K562 (cell line): ENCODE measurements around the gene ACADSB. TPM values are rescaled to one million over a fixed set of nuclear protein-coding genes. Genes with fewer than 3 reads are reported as not detected.
A peak's percentile ranks its signal among the peaks of the same experiment; 100 is the strongest.

Experiments used
- ATAC-seq: fragments of 200-7000 bp; cut with Tn5 transposase; 3 replicates; pipeline ENCODE4 v1.9.1; 2020; ENCODE audit warnings: moderate library complexity
- BruUV-seq: library from RNA; stranded (reverse); fragments of 400-500 nt; replicated peaks from 2 replicates; lab custom pipeline; 2021; lab: Mats Ljungman, UMichigan
- CTCF ChIA-PET: fragments of 300-600 bp; formaldehyde crosslinking; extraction: SDS; loops from one replicate; lab custom pipeline; 2021; ENCODE audit warnings: low intra/inter-chr PET ratio; lab: Yijun Ruan, JAX
- POLR2A ChIA-PET: fragments of 300-600, 350-650 bp; sonication (Branson Sonifier 250); formaldehyde crosslinking; extraction: SDS; loops from one replicate; lab custom pipeline; 2021; ENCODE audit warnings: antibody characterized with exemption, inconsistent platforms; lab: Yijun Ruan, JAX
- DNase-seq, 4 experiments: peaks; one replicate each; pipeline versions ENCODE4 v3.0.0 to v3.0.0-alpha.2; 2011 to 2018; ENCODE audit warnings: low spot score in 3 of 4, mixed read lengths in 3 of 4; ENCODE audit errors: extremely low read depth in 1 of 4
- FAIRE-seq: peaks from 2 replicates; lab custom pipeline; 2011; peaks lifted over from hg19 to GRCh38; lab: Jason Lieb, UNC
- H2AFZ ChIP-seq: 2 replicates; pipeline ENCODE4 v1.6.0; 2011; ENCODE audit warnings: low read depth, low read length, control low read depth, inconsistent platforms
- H3K27ac ChIP-seq: fragments of 200-600 bp; 3 replicates; pipeline ENCODE4 v1.8.0; 2011; ENCODE audit warnings: low read depth, mild to moderate bottlenecking, control low read depth, inconsistent platforms, low read length, moderate library complexity, mixed read lengths; ENCODE audit errors: extremely low read depth
- H3K27me3 ChIP-seq, 2 experiments: fragments of 300-600 bp in 1 of 2; 2 replicates in 1 of 2; 3 replicates in 1 of 2; pipeline versions ENCODE4 v1.6.0 to v1.8.0; 2011; ENCODE audit warnings: inconsistent platforms in 2 of 2, low read length in 2 of 2, mild to moderate bottlenecking in 1 of 2, mixed read lengths in 1 of 2, moderate library complexity in 1 of 2; ENCODE audit not compliant: control insufficient read depth in 2 of 2, insufficient read depth in 2 of 2
- H3K36me3 ChIP-seq: fragments of 300-600 bp; 3 replicates; pipeline ENCODE4 v1.8.0; 2011; ENCODE audit warnings: mild to moderate bottlenecking, low read length, inconsistent platforms; ENCODE audit not compliant: control insufficient read depth, insufficient read depth
- H3K4me1 ChIP-seq, 2 experiments: fragments of 200-600 bp in 1 of 2; replicated peaks in 1 of 2; 2 replicates in 1 of 2; 3 replicates in 1 of 2; pipeline versions ENCODE4 v1.5.1 to v1.8.0; 2011; ENCODE audit warnings: inconsistent platforms in 2 of 2, low read length in 2 of 2, mild to moderate bottlenecking in 1 of 2, mixed read lengths in 1 of 2, moderate library complexity in 1 of 2; ENCODE audit not compliant: control insufficient read depth in 2 of 2, insufficient read depth in 2 of 2
- H3K4me2 ChIP-seq: 2 replicates; pipeline ENCODE4 v1.6.1; 2011; ENCODE audit warnings: low read length, control low read depth, inconsistent platforms, mixed read lengths; ENCODE audit not compliant: insufficient read depth
- H3K4me3 ChIP-seq: fragments of 200-600 bp; sonication (generic), shearing (Covaris generic); 2 replicates; pipeline ENCODE4 v1.5.1; 2016; ENCODE audit warnings: control low read depth, inconsistent platforms
- H3K79me2 ChIP-seq: fragments of 200-600 bp; 3 replicates; pipeline ENCODE4 v1.8.0; 2011; ENCODE audit warnings: low read length, inconsistent platforms; ENCODE audit not compliant: control insufficient read depth, insufficient read depth
- H3K9ac ChIP-seq, 2 experiments: 2 replicates each; pipeline versions ENCODE4 v1.6.0 to v1.6.1; 2011; ENCODE audit warnings: low read depth in 2 of 2, low read length in 2 of 2, control low read depth in 1 of 2, inconsistent platforms in 1 of 2, mild to moderate bottlenecking in 1 of 2, mixed read lengths in 1 of 2; ENCODE audit not compliant: insufficient read depth in 1 of 2
- H3K9me1 ChIP-seq: one replicate; pipeline ENCODE4 v1.6.0; 2011; ENCODE audit warnings: inconsistent platforms, mild to moderate bottlenecking, low read length, moderate library complexity; ENCODE audit not compliant: control insufficient read depth, insufficient read depth
- H3K9me3 ChIP-seq: replicated peaks from 2 replicates; pipeline ENCODE4 v1.5.1; 2011; ENCODE audit warnings: low read depth, low read length, inconsistent platforms; ENCODE audit not compliant: control insufficient read depth, insufficient read depth
- H4K20me1 ChIP-seq: replicated peaks from 2 replicates; pipeline ENCODE4 v1.6.1; 2011; ENCODE audit warnings: low read length, inconsistent platforms, mixed read lengths; ENCODE audit not compliant: control insufficient read depth, insufficient read depth
- AFF4 ChIP-seq: sonication (generic); formaldehyde crosslinking; IDR thresholded peaks from 2 replicates; pipeline ENCODE4 v1.8.0; 2023; ENCODE audit warnings: mild to moderate bottlenecking, missing genetic modification reagents
- CC2D1A ChIP-seq: fragments of 450-650 bp; IDR thresholded peaks from 2 replicates; pipeline ENCODE4 v1.6.1; 2017; ENCODE audit warnings: mild to moderate bottlenecking
- CREM ChIP-seq: IDR thresholded peaks from 2 replicates; pipeline ENCODE4 v1.6.1; 2014; ENCODE audit warnings: antibody characterized with exemption, low read depth
- NBN ChIP-seq: fragments of 450-650 bp; IDR thresholded peaks from 2 replicates; pipeline ENCODE4 v1.6.1; 2016; ENCODE audit warnings: low read depth, mild to moderate bottlenecking
- SAFB ChIP-seq: fragments of 200-400 bp; formaldehyde crosslinking; IDR thresholded peaks from 2 replicates; pipeline ENCODE4 v1.6.1; 2017; ENCODE audit warnings: low read depth, low read length, borderline replicate concordance
- STAG1 ChIP-seq: sonication (generic); formaldehyde crosslinking; IDR thresholded peaks from 2 replicates; pipeline ENCODE4 v1.5.0; 2020; ENCODE audit warnings: missing genetic modification reagents, borderline replicate concordance
- TEAD1 ChIP-seq, 2 experiments: fragments of 450-650 bp in 1 of 2; sonication (generic) in 1 of 2; formaldehyde crosslinking; IDR thresholded peaks; 2 replicates each; pipeline versions ENCODE4 v1.4.0 to v1.8.0; 2020 to 2022; ENCODE audit warnings: mild to moderate bottlenecking in 2 of 2, missing genetic modification reagents in 1 of 2
- ZBTB8A ChIP-seq: fragments of 450-650 bp; IDR thresholded peaks from 2 replicates; pipeline ENCODE4 v1.6.1; 2018; ENCODE audit warnings: mild to moderate bottlenecking, moderate library complexity; ENCODE audit not compliant: partially characterized antibody
- ZFPM2 ChIP-seq: fragments of 250-450 bp; sonication (Bioruptor Pico); IDR thresholded peaks from 2 replicates; pipeline ENCODE4 v1.5.1; 2022; ENCODE audit warnings: mild to moderate bottlenecking
- ZNF24 ChIP-seq: fragments of 450-650 bp; IDR thresholded peaks from 2 replicates; pipeline ENCODE4 v1.6.1; 2016
- ZNF444 ChIP-seq: fragments of 250-450 bp; sonication (Bioruptor Pico); IDR thresholded peaks from 2 replicates; pipeline ENCODE4 v1.4.0; 2020; ENCODE audit warnings: mild to moderate bottlenecking, moderate library complexity
- WGBS: fragments of 100-300 bp; shearing (Covaris generic); methylation state at CpG from one replicate; pipeline ENCODE4 v1.1.6; 2016; ENCODE audit warnings: low coverage, mixed read lengths; ENCODE audit not compliant: insufficient coverage; ENCODE audit errors: missing lambda C conversion rate; 5-methylcytosine and 5-hydroxymethylcytosine counted together
- in situ Hi-C: fragments of 300-500 bp; cut with MboI; formaldehyde crosslinking; loops from 4 replicates; pipeline ENCODE4 v1.15.0; 2018; ENCODE audit warnings: inconsistent platforms, mixed read lengths
- intact Hi-C: fragments of 100-400 bp; cut with micrococcal nuclease; formaldehyde crosslinking; loops from 2 replicates; pipeline ENCODE4 v1.14.2; 2022
- polyA plus RNA-seq, 8 experiments: library from polyadenylated mRNA; depleted of rRNA in 4 of 8; stranded (reverse) in 5 of 8; unstranded in 3 of 8; fragments of >200 nt; fragmentation: Nextera tagmentation in 2 of 8; fragmentation: Illumina TruSeq in 1 of 8; extraction: Ambion mirVana in 2 of 8; extraction: Trizol in 1 of 8; gene quantifications; 2 replicates each; pipeline versions ENCODE4 v1.2.1 to v1.2.3, GENCODE V29; 2011 to 2014; ENCODE audit warnings: inconsistent platforms in 1 of 8, missing spikeins in 1 of 8
- total RNA-seq, 7 experiments: library from RNA; depleted of rRNA in 6 of 7; stranded (reverse); fragments of >200 nt in 6 of 7; fragmentation: Illumina TruSeq in 2 of 7; extraction: Trizol in 2 of 7; gene quantifications; 2 replicates each; pipeline versions ENCODE4 v1.2.1 to v1.2.3, GENCODE V29; 2011 to 2021; ENCODE audit warnings: low replicate concordance in 1 of 7
- TF ChIP-seq, protein P1 (sequence below): fragments of 450-650 bp; IDR thresholded peaks from 2 replicates; pipeline ENCODE4 v1.6.1; 2017; ENCODE audit warnings: mild to moderate bottlenecking, moderate library complexity

Gene ACADSB
- total and polyA plus RNA-seq, 9 of the 15 experiments (the other 6 are each of a cell fraction or from before 2014, with no cell fraction given) = 2.9 to 9.1 (median 5.8) TPM

GRCh38 chr10:123086281-123086680 lies 77.5 kb downstream of the ACADSB start:
- Histone ChIP-seq H3K9me1 (no peaks in the 10 kb centered on the region), H3K79me2 (no peaks in the 10 kb centered on the region), H3K4me1 (no peaks in the 10 kb centered on the region), H3K9ac (no peak overlapping the region), H3K27me3 (peaks cover 0 to 7% of the 10 kb centered on the region in 2 experiments; a peak in 4 of 5 replicates), H3K36me3 (no peaks in the 10 kb centered on the region), H3K4me2 (no peak overlapping the region), H3K27ac (no peak overlapping the region), H4K20me1 (no peaks in the 10 kb centered on the region), H3K4me3 (no peak overlapping the region), H3K9me3 (no peaks in the 10 kb centered on the region), H2AFZ (no peak overlapping the region)
- WGBS = 2% methylated on average over 7 of the region's 7 CpGs
- ATAC-seq (no peak), FAIRE-seq (no peak), DNase-seq (no peak)
- in situ Hi-C loops (no loop called here), intact Hi-C loops (no loop called here)
- TF ChIP-seq STAG1 (CRISPR knock-in tag) (no peak), SAFB (no peak), TEAD1 (CRISPR knock-in tag; IDR thresholded peaks at IDR 0.05) (no peak), ZNF24 (peak; percentile 89), CC2D1A (no peak), CREM (no peak)
- POLR2A ChIA-PET = no interaction called here
- BruUV-seq = no TSS peak
- CTCF ChIA-PET = no interaction called here

- 21% methylated on average over 4 of the region's 4 CpGs for WGBS
- in situ Hi-C loops = no loop called here
- DNase-seq (no peak), FAIRE-seq (no peak), ATAC-seq (no peak)
- Histone ChIP-seq H3K9me3 (no peaks in the 10 kb centered on the region), H3K4me3 (no peak overlapping the region), H4K20me1 (no peaks in the 10 kb centered on the region), H3K27ac (no peak overlapping the region), H3K27me3 (peaks cover 0 to 1% of the 10 kb centered on the region in 2 experiments; a peak in 4 of 5 replicates), H3K9ac (no peak overlapping the region), H3K79me2 (no peaks in the 10 kb centered on the region), H3K9me1 (no peaks in the 10 kb centered on the region), H2AFZ (no peak overlapping the region), H3K36me3 (no peaks in the 10 kb centered on the region), H3K4me1 (no peaks in the 10 kb centered on the region), H3K4me2 (no peak overlapping the region)
- ChIA-PET CTCF (no interaction called here), POLR2A (interaction anchor here (0.7 kb wide), 1 partner anchor 207 kb away, joined by 4 read pairs; no protein-coding TSS in a partner anchor)
- intact Hi-C loops = no loop called here
- no TSS peak for BruUV-seq
- TF ChIP-seq ZNF444 (CRISPR knock-in tag) = no peak
- no peak for TF ChIP-seq ZFPM2
- TF ChIP-seq AFF4 (CRISPR knock-in tag) = no peak
- no peak for TF ChIP-seq ZBTB8A
- no peak for TF ChIP-seq NBN
- TF ChIP-seq, protein P1, sequence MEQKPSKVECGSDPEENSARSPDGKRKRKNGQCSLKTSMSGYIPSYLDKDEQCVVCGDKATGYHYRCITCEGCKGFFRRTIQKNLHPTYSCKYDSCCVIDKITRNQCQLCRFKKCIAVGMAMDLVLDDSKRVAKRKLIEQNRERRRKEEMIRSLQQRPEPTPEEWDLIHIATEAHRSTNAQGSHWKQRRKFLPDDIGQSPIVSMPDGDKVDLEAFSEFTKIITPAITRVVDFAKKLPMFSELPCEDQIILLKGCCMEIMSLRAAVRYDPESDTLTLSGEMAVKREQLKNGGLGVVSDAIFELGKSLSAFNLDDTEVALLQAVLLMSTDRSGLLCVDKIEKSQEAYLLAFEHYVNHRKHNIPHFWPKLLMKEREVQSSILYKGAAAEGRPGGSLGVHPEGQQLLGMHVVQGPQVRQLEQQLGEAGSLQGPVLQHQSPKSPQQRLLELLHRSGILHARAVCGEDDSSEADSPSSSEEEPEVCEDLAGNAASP = no peak
Measured at GRCh38 chr10:123087348-123087747, 78.5 kb downstream of the ACADSB start.
